Ramos (cell line): ENCODE data around the gene STK11IP.

ENCODE experiments used
- in situ Hi-C: fragments of 300-500 bp; cut with MboI; formaldehyde crosslinking; loops from one replicate; pipeline ENCODE4 v1.14.3; 2022; ENCODE audit warnings: low sequenced_read_pairs; ENCODE audit not compliant: unreplicated experiment

The STK11IP gene

DNA sequence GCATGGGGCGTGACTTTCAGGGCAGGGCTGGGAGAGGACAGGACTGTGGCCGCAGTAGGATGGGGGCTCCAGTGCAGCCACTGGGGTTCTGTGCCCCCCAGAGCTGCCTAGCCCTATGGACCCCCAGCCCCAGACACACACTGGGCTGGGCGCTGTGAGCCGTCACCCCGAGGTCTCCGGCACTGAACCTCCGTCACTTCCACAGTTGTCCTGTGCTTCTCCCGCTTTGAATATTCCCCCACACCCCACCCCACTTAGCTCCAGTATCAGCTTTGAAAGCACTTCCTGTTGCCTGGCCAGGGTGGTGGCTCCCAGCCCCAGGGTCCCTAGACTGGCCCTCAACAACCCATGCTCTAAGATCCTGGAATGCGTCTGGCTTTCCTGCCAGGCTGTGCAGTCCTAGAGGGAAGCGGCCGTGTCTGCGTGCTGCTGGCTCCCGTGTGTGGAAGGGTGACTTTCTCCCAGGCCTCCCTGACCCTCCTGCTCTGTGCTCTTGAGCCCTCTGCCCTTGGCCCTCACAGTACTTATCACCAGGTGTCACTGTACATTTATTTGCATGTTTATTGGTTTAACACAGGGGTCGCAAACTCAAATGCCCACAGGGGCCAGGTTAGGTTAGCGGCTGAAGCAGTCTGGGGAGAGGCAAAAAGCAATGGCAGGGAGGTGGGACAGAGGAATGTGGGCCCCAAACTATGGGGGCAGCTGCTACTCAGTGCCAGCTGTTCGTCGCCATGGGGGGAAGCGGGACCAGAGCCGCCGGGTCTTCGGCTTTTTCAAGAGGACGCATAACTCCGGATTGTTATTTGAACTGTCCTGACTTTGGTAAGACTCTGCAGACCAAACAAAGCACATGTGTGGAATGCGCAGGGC lies 36.2 kb upstream of the STK11IP start:
- in situ Hi-C loops: no loop called here

DNA sequence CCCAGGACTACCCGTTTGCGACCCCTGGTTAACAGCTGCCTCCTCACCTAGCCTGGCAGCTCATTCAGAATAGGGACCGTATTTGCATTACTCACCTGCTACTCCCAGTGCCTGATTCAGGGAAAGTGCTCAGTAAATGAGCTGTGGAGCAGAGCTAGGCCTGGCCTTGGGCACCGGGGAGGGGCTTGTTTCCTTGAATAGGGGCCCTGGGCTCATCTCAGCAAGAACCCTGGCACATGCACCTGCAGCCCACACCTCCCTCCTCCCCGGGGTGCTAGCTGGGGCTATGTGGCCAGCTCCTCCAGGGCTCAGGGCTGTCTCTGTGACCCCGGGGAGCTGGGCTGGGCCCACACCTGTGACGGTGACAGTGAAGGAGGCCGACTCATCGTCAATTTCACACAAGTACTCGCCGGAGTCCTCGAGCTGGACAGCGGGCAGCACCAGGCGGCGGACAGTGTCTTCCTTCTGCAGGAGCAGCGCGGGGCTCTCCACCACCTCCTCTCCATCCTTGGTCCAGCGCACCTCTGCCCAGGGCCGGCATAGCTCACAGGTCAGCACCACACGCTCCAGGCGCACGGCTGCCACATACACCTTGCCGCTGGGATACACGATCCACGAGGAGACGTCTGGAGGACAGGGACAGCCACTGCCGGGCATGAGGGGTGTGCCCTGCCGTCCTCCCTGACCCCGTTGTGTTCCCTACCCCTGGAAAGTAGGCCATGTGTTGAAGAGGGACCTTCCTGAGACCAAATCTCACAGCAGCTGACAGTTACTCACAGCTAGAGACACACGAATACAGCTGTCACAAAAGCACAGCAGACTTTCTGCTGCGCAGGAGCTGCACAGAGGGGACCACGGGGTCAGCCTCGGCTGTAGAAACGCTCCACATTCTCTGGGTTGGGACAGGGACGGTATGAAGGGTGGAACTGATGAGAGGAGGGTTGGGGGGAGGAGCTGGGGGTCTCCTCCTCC lies 35.3 kb upstream of the STK11IP start:
- in situ Hi-C loops: no loop called here

DNA sequence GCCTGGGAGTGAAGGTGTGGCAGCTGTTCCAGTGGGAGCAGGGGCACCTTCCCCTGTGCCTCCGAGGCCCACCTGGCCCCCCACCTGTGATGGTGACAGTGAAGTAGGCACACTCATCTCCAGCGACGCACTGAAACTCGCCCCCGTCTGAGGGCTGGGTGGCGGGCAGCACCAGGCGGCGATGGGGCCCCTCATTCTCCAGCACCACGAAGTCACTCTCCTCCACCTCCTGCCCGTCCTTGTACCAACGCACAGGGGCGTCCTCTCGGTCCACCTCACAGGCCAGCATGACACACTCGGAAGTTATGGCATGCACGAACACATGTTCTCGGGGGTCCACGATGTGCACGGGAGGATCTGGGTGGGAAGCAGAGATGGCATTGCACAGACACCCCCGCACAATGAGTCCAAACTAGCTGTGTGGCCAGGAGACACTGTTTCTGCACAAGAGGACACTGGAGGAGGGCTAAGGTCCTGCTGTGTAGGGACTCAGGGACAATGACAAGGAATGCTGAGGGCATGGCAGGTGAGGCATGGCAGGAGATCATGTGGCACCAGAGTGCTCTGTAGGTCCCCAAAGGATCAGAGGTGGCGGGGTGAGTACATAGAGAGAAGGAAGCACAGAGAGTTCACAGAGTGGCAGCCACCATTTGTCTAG lies 34.3 kb upstream of the STK11IP start:
- in situ Hi-C loops: no loop called here

DNA sequence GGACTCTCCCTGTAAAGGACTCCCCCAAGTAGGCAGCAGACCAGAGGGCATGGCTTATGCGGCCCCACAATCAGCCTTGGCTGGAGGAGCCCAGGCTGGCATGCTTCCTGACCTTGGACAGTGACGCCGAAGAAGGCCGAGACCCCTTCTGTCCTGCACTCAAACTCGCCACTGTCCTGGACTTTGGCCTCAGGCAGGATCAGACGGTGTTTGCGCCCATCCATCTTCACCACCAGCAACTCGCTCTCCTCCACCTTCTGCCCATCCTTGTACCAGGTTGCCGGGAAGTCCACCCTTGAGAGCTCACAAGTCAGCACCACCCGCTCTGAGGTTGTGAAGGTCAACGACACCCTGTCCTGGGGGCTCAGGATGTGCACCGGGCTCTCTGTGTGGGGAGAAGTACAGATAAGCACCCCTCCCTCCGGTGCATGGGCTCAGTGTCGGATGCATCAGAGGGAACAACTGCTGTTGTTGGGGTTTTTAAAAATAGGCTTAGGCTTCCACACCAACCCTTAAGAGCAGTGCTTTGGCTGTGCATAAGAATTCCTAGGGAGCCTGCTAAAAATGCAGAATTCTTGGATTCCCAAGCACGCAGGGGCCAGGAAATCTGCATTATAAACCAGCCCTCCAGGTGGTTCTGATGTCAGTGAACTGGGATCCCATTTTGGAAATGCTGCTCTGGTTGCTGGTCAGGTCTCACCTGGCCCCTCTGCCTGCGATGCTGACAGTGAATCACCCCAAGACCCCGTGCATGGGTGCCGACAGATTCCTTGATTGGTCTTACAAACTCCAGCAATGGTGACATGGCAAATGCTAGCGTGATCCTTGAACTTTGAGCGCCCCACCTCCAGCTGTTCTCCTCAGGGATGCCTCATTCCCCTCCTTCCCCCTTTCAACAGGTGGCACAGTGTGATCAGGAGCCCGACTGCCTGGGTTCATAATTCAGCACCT lies 32.3 kb upstream of the STK11IP start:
- in situ Hi-C loops: no loop called here

DNA sequence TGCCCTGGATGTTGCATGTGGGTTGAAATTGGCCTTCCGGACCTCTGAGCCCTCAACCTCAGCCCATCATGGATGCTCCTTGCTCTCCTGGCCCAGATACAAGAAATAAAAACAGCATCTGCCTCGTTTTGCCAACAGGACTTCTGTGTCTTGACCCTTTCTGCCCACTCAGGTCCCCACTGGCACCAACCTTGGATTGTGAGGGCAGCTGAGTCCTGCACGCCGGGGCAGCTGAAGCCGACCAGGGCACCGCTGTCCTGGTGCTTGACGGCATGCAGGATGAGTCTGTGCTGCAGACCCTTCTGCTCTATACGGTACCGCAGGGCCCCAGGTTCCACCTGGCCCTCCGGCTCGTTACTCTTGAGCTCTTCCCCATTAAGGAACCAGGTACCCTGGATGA lies 31.0 kb upstream of the STK11IP start:
- in situ Hi-C loops: no loop called here

DNA sequence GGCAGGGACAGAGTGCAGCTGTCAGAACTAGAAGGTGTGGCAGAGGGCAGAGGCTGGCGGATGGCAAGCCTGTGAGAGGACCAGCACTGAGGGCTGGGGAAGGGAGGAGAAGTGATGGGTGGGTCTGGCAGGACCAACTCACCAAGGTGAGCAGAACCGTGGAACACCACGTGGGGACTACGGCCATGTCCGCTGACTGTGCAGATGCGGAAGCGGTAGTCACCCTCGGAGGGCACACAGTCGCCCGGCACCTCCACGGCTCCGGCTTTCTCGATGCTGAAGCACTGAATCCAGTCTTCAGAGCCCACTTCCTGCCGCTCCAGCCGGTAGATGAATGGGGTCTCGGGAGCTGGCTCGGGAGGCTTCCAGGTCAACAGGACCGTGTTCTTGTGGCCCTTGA lies 30.5 kb upstream of the STK11IP start:
- in situ Hi-C loops: no loop called here

DNA sequence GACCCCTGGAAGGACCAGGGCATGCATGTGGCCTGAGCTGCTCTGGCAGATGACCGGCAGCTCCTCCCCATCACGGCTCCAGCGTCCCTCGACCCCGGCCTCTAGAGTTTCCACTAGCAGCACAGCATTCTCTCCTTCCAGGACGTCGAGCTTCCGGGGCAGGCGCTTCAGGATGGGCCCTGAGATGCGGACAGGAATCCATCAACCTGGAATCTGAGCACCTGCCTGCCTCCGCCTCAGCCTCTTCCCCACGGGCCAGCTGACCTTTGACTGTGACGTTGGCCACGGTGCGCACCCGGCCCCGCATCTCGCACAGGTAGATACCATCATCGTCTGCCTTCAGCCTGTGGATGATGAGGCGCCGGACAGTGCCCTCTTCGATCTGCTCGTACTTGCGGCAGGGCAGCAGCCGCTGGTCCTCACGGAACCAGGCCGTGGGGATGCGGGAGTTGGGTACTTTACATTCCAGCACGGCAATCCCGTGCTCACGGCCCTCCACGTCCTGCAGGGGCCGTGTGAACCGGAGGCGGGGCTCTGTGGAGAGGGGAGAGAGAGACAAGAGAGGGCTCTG lies 29.8 kb upstream of the STK11IP start:
- in situ Hi-C loops: no loop called here

DNA sequence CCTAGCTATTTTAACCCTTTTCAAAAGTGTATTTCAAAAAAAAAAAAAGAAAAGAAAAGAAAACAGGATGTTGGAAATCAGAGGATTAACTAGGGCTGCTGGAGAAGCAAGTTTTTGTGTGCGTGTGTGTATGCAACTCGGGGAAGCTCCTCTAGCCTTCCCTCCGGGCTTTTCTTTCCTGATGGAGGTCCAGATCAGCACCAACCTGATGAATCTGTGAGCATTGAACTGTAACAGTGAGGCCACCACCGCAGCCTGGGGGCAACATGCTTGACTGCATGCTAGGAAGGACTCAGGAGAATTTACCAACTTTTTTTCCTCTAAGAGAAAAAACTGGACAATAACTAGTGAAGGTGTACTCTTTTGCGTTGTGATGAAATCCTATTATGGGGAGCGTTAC lies 28.6 kb upstream of the STK11IP start:
- in situ Hi-C loops: no loop called here

DNA sequence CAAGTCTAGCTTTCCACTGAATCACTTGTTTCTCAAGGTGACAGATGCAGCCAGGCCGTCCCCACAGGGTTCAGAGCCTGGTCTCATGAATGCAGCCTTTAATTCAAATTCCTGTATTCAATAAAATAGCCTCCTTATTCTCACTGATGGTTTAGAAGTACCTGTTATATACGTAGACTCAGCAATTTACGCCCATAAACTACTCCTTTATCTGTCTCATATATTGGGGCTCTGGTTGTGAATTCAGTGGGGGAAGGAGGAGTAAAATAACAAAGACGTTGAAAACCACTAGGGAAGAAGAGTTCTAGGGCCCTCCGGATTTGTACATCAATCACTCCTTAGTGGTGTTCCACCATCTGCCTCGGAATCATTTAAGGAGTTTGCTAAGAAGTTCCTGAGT lies 28.0 kb upstream of the STK11IP start:
- in situ Hi-C loops: no loop called here

DNA sequence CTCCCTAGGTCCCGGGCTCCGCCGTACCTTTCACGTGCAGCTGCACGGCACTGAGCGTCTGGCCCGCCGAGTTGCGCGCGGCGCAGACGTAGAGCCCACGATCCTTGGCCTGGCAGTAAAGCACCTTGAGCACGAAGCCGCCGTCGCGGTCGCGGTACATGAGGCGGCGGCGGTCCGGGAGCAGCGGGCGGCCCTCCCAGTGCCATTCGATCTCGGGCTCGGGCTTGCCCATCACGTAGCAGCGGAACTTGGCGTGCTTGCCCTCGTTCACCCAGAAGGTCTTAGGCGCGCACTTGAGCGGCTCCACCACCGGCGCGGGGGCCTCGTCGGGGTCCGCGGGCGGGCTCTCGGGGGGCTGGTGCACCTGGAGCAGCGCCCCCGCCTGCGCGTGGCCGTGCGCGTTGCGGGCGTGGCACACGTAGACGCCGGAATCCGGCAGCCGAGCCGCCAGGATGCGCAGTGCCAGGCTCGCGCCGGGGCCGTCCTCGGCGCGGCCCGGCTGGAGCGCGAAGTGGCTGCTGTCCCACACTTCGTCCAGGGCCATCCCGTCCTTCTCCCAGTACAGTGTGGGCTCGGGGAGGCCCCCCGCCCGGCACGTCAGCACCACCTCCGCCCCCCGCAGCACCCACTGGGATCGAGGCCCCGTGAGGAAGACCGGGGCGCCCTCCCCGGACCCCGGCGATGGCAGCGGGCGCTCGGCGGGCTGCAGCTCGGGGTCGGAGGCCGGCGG lies 27.3 kb upstream of the STK11IP start:
- in situ Hi-C loops: no loop called here

DNA sequence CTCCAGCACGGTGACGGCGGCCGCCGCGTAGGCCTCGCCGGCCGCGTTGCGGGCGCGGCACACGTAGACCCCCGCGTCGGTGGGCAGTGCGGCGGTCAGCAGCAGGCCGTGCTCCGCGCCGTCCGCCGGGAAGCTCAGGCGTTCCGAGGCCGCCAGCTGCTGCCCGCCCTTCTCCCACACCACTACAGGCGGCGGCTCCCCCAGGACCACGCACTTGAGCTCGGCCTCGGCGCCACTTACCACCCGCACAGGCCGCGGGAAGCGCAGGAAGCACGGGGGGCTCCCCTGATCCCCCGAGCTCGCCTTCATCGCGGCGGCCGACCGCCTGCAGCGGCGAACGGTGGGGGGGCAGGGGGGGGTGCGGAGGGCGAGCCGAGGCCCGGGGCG lies 26.7 kb upstream of the STK11IP start:
- in situ Hi-C loops: no loop called here

DNA sequence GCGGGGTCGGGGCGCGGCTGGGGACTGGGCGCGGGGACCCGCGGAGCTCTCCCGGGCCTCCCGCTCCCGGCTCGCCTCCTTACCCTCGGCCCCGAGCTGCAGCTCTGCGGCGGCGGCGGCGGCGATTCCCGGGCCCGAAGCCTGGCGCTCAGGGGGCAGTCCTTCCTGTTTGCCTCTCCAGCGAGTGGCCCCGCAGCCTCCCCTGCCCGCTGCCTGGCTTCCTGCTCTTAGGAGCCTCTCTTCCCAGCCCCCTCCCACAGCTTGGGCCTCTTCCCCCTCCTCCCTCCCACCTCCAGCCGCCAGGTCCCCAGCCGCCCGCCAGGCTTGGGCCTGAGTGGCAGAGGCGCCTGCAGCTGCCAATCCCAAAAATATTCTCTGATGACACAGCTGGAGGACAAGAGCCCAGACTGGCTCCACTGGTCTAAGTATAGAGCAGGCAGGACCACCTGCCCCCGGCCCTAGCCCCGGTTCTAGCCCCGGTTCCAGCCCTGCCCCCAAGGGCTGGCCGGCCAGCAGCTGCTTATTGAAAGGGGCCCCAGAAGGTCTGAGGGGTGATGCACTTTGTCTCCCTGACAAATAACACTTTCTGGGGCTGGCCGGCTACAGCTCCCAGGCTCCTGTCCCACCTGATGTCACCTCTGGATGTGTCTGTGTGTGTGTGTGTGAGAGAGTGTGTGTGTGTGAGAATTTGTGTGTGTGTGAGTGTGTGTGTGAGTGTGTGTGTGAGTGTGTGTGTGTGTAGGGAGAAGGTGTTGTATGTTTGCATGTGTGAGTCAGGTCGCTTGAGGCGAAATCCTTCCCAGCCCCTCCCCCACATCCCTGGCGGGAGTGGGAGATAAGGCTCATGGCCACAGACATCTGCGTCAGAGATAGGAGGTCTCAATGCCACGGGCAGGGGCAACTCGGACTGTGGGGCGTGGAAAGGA lies 26.1 kb upstream of the STK11IP start, which contains the start of gene OBSL1:
OBSL1 (minus strand) TSS at position 229 of the 926 bp plus-strand sequence. CDS start 307 bp downstream, outside the sequence.
- in situ Hi-C loops: no loop called here

DNA sequence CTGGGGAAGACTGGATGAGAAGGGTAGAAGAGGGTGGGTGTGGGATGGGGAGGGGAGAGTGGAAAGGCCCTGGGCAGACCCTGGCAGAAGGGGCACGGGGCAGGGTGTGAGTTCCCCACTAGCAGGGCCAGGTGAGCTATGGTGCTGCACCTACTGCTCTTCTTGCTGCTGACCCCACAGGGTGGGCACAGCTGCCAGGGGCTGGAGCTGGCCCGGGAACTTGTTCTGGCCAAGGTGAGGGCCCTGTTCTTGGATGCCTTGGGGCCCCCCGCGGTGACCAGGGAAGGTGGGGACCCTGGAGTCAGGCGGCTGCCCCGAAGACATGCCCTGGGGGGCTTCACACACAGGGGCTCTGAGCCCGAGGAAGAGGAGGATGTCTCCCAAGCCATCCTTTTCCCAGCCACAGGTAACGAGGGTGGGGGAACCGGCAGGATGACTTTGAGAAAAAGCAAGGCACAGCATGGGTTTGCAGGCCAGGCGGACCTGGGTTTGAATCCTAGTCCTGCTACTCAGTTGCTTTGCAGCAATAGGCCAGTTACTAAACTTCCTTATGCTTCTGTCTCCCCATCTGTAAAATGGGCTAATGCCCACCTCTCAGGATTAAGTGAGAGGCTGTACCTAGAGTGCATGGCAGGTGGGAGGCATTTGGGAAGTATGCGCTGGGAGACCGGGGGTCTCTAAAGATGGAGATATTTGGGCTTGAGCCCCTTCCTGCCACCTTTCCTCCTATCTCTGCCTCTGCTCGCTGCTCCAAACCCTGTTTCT lies 25.2 kb upstream of the STK11IP start, which contains the start of gene INHA:
INHA (plus strand) TSS at position 74 of the 765 bp plus-strand sequence; CDS start at position 139, 65 bp downstream.
- in situ Hi-C loops: no loop called here

DNA sequence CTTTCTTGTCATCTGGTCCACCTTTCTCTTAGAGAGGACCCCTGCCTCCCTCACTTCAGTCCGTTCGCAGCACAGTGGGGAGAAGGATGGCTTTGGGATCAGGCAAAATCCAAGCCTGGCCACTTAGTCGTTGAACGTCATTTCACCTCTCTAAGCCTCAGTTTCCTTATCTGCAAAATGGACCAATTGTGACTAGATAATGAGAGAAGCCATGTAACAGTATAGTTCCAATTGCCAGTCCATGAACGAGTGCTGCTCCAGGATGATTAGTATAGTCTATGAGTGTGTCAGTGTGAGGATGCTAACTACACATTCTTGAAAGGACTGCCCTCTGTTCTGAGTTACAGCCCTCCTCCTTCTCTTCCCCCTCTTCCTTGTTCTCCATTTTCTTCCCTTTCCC lies 24.5 kb upstream of the STK11IP start:
- in situ Hi-C loops: no loop called here

DNA sequence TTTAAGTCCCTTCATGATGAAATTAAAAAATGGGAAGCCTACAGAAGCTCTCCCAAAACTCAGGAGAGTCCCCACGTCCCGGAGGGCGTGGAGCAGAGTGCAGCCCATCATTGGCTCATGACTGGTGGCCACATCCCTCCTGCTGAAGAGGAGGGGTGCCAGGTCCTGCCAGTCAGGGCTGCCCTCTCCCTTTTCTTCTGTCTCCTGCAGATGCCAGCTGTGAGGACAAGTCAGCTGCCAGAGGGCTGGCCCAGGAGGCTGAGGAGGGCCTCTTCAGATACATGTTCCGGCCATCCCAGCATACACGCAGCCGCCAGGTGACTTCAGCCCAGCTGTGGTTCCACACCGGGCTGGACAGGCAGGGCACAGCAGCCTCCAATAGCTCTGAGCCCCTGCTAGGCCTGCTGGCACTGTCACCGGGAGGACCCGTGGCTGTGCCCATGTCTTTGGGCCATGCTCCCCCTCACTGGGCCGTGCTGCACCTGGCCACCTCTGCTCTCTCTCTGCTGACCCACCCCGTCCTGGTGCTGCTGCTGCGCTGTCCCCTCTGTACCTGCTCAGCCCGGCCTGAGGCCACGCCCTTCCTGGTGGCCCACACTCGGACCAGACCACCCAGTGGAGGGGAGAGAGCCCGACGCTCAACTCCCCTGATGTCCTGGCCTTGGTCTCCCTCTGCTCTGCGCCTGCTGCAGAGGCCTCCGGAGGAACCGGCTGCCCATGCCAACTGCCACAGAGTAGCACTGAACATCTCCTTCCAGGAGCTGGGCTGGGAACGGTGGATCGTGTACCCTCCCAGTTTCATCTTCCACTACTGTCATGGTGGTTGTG lies 23.0 kb upstream of the STK11IP start:
- in situ Hi-C loops: no loop called here
